Measurements from ENCODE around the gene MAPRE3. TPM values are rescaled to one million over a fixed set of nuclear protein-coding genes. Genes with fewer than 3 reads are reported as not detected.

MAPRE3 gene
- total and polyA plus RNA-seq, 9 of the 15 experiments (the other 6 are each of a cell fraction or from before 2014, with no cell fraction given): 0.70 to 43.2 (median 12.6) TPM

DNA sequence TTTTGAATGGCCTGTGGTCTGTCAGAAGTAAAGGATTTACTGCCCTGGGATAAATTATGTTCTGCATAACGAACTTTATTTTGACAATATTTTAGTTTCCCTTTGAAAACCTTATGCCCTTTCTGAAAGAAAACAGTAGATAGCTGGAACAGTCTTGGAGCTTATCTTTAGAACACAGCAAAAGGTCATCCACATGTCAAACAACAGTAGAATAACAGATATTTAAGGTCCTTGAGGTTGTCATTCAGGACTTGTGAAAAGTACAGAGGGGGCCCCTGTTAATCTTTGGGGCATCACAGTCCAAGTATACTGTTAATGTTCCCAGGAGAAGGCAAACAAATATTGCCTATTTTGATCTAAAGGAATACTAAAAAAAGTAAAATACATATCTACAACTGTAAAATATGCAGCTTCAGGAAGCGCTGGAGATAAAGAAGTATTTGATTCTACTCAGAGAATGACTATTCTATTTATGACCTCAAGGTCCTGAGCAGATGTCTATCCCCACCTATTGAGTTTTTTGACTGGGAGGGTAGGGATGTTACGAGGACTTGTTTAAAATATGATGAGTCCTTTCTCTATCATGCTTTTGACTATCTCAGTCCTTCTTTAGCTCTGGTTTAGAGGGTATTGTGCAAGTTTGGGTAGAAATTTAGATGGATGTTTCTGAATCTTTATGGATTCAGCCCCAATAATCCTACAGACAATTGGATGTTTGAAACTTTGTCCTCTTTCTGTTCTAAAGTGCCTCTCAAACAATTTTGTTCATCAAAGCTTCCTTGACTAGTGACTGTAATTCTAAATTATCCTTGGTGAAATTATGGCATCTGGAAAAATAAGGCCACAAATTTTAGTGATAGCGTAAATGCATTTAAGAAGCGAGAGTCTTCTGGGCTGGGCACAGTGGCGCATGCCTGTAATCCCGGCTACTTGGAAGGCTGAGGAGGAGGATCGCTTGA, 37.3 kb downstream of the MAPRE3 start (continued):
- TF ChIP-seq TAF1 (IDR thresholded peaks at IDR 0.05; ENCODE audit: control insufficient read depth, extremely low read depth, insufficient read depth, low read length, severe bottlenecking) (no peak), TAL1 (IDR thresholded peaks at IDR 0.05) (peak; percentile 88), MYNN (IDR thresholded peaks at IDR 0.05) (no peak), MYNN (CRISPR knock-in tag; IDR thresholded peaks at IDR 0.05) (no peak), ADNP (tag; IDR thresholded peaks at IDR 0.05) (no peak), ATF1 (CRISPR knock-in tag; IDR thresholded peaks at IDR 0.05) (no peak), ATF1 (tag; IDR thresholded peaks at IDR 0.05) (peak; percentile 32; the same call in 1 of the 2 replicates), ZNF263 (CRISPR knock-in tag; IDR thresholded peaks at IDR 0.05; ENCODE audit: borderline replicate concordance) (no peak), MEIS2 (IDR thresholded peaks at IDR 0.05; ENCODE audit: partially characterized antibody) (peak; percentile 98), CBX3 (IDR thresholded peaks at IDR 0.05; ENCODE audit: borderline replicate concordance in 1 of 2, low read length in 2 of 2) (peak in 1 of 2 experiments; percentile 13; a peak in 1 of 3 replicates), CBFA2T2 (conservative IDR thresholded peaks at IDR 0.05) (peak; percentile 84), SRF (CRISPR knock-in tag; IDR thresholded peaks at IDR 0.05) (no peak), FOXK2 (conservative IDR thresholded peaks at IDR 0.05 in 1 of 2, IDR thresholded peaks at IDR 0.05 in 1 of 2; ENCODE audit: low read depth in 2 of 2) (peak in 1 of 2 experiments; percentile 50; a peak in 2 of 4 replicates)
- TF ChIP-seq, protein P1, sequence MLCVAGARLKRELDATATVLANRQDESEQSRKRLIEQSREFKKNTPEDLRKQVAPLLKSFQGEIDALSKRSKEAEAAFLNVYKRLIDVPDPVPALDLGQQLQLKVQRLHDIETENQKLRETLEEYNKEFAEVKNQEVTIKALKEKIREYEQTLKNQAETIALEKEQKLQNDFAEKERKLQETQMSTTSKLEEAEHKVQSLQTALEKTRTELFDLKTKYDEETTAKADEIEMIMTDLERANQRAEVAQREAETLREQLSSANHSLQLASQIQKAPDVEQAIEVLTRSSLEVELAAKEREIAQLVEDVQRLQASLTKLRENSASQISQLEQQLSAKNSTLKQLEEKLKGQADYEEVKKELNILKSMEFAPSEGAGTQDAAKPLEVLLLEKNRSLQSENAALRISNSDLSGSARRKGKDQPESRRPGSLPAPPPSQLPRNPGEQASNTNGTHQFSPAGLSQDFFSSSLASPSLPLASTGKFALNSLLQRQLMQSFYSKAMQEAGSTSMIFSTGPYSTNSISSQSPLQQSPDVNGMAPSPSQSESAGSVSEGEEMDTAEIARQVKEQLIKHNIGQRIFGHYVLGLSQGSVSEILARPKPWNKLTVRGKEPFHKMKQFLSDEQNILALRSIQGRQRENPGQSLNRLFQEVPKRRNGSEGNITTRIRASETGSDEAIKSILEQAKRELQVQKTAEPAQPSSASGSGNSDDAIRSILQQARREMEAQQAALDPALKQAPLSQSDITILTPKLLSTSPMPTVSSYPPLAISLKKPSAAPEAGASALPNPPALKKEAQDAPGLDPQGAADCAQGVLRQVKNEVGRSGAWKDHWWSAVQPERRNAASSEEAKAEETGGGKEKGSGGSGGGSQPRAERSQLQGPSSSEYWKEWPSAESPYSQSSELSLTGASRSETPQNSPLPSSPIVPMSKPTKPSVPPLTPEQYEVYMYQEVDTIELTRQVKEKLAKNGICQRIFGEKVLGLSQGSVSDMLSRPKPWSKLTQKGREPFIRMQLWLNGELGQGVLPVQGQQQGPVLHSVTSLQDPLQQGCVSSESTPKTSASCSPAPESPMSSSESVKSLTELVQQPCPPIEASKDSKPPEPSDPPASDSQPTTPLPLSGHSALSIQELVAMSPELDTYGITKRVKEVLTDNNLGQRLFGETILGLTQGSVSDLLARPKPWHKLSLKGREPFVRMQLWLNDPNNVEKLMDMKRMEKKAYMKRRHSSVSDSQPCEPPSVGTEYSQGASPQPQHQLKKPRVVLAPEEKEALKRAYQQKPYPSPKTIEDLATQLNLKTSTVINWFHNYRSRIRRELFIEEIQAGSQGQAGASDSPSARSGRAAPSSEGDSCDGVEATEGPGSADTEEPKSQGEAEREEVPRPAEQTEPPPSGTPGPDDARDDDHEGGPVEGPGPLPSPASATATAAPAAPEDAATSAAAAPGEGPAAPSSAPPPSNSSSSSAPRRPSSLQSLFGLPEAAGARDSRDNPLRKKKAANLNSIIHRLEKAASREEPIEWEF (CRISPR knock-in tag; IDR thresholded peaks at IDR 0.05): peak; percentile 22; the same call in 1 of the 2 replicates

All from K562 (cell line).